ENCODE measurements around the gene MAB21L4.

MAB21L4 gene

GRCh38 chr2:240922982-240923537 lies 27.1 kb upstream of the MAB21L4 start:
- no peak for FAIRE-seq

DNA sequence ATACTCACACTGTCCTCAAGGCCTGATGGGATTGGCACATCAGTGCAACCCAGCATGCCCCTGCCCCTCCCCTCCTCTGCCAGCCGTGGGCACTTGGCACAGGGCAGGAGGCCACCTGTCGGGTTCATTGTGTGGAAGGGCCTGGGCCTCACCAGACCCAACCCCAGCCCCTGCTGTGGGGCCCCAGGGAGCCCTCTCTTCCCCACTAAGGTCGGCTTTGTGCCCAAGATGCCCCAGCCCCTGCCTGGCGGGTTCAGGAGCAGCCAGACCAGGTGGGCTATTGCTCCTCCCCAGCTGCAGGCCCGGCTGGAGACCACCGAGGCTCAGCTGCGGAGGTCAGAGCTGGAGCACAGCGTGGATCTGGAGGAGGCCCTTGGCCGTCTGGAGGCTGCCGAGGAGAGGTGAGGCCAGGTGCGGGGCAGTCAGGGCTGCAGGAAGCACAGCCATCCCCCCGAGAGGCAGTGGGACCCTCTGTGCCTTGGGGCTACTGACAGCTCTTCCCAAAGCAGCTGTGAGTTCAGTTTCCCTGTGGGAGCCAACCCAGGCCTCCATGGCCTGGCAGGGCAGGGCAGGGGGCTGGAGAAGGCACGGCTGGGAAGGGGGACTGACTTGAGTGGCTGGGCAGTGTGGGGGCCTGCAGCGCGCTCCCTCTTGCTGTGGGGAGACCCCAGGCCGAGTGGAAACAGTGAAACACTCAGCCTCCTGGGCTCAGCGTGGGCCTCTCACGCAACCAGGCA lies 26.5 kb upstream of the MAB21L4 start:
- no peak for FAIRE-seq

- FAIRE-seq: no peak
Measured at GRCh38 chr2:240921995-240922244, 26.0 kb upstream of the MAB21L4 start.

GRCh38 chr2:240921311-240921994 lies 25.5 kb upstream of the MAB21L4 start:
- FAIRE-seq: no peak

GRCh38 chr2:240920783-240921231 lies 24.9 kb upstream of the MAB21L4 start:
- no peak for FAIRE-seq

DNA sequence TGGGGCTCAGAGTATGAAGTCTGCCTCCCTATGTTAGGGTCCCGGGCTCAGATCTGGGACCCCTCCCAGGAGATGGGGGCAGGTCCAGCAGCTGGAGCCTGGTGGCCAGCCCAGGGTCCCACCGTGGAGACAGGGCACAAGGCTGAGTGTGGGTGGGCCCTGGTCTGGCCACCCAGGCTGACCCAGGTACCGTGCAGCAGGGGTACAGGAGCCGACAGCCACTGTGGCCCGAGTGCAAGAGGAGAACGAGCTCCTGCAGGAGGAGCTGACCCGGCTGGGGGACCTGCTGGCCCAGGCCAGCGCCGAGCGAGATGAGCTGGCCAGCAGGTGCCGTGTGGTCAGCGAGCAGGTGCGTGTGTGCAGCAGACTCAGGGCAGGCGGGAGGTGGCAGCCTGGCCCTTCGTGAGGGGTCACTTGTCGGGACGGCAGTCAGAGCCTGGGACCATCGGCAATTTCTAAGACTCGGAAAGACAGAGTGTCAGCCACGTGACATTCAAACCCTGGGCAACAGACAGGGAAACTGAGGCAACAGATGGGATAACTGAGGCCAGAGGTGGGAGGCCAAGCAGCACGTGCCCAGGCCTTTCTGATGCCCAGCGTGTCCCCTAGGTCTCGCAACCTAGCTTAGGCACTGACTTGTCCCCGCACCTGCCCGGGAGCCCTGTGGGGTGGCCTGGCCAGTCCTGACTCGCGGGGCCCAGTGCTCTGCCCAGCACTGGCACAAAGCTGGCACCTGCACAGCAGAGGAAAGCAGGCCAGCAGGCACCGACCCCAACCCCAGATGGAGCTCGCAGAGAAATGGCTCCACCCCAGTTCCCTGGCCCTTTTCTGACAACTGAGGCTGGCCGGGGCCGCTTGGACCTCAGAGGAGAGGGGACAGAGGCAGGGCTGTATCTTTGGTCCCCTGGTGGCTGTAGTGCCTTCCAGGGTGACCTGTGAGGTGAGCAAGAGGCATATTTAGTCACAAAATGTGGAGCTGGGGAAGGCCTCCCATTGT lies 24.1 kb upstream of the MAB21L4 start:
- no peak for FAIRE-seq

GRCh38 chr2:240919161-240919781 lies 23.3 kb upstream of the MAB21L4 start:
- FAIRE-seq: no peak

- FAIRE-seq: no peak
Measured at GRCh38 chr2:240918258-240919091, 22.5 kb upstream of the MAB21L4 start.

GRCh38 chr2:240917684-240918257 lies 21.8 kb upstream of the MAB21L4 start:
- FAIRE-seq: no peak

- FAIRE-seq: no peak
Measured at GRCh38 chr2:240917009-240917683, 21.2 kb upstream of the MAB21L4 start.

DNA sequence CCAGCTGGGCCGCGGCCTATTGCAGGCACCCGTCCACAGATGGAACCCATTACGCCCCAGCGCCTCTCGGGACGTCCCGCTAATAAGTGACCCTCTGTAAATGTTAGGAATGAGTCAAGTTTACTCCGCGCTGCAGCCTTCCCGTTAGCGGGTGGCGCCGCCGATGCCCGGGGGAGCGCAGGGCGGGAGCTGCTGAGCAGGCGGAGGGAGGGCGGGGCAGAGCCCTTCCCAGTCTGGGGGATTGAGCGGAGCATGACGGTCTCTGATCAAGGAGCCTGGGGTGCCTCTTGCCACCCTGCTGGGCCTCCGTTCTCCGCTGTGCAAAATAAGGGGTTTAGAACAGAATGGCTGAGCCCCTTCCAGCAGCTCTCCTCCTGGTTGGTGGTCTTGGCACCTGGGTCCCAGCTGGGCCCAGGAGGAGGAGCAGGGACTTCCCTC lies 20.6 kb upstream of the MAB21L4 start:
- FAIRE-seq: no peak

DNA sequence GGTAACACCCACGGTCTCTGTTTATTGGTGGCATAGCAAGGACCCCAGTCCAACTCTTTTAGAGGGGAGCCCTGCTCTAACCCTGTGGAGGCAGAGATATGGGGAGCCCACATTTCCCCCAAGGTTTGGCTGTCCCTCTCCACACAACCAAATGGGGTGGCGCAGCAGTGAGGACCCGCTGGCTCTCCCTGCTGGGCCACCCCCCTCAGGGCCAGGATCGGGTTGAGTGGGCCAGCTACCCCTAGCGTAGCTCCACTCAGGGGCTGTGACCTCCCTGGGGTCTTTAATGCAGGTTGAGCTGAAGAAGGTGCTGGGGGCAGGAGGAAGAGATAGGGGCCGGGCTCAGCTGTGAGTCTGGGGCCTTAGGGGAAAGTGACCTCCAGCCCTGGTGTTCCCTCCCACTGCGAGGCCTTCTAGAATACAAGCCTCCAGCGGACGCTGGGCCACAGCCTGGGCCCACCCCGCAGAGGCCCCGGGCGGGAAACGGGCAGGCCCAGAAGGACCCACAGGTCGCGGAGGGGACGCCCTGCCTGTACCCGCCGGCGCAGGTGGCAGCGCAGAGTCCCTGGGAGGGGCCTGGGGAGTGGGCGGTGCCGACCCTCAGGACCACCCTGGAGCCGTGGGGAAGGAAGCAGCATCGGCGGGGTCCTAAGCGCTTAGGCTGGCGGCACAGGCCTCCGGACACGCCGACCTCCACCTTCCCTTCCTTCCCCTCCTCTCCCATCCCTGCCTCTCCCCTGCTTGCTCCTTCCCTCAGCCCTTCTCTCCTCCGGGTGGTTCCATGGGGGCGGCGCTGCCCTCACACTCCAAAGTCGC lies 19.8 kb upstream of the MAB21L4 start:
- FAIRE-seq: no peak

- FAIRE-seq: no peak
Measured at GRCh38 chr2:240914645-240915525, 18.9 kb upstream of the MAB21L4 start.

GRCh38 chr2:240913810-240914644 lies 18.1 kb upstream of the MAB21L4 start:
- FAIRE-seq: no peak

GRCh38 chr2:240912878-240913809 lies 17.2 kb upstream of the MAB21L4 start:
- FAIRE-seq: no peak

GRCh38 chr2:240911641-240912265 lies 15.8 kb upstream of the MAB21L4 start:
- FAIRE-seq: no peak
